ENCODE results near the gene OST4.

DNA sequence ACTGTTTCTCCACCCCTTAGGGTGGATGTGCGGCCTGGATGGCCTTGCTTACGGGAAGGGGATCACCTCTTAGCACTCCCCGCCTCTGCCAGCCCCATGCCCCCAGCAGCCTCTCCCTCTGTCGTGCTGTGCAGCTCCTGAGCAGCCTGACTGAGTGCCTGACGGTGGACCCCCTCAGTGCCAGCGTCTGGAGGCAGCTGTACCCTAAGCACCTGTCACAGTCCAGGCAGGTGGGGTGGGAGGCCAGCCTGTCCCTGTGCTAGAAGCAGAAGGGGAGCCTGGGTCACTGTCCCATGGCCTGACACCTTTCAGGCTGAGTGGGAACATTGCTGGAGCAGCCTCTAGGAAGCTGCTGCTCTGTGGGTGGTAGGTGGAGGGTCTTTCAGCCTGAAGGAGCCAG is 33.4 kb downstream of the OST4 start:
- TF ChIP-seq, protein P1, sequence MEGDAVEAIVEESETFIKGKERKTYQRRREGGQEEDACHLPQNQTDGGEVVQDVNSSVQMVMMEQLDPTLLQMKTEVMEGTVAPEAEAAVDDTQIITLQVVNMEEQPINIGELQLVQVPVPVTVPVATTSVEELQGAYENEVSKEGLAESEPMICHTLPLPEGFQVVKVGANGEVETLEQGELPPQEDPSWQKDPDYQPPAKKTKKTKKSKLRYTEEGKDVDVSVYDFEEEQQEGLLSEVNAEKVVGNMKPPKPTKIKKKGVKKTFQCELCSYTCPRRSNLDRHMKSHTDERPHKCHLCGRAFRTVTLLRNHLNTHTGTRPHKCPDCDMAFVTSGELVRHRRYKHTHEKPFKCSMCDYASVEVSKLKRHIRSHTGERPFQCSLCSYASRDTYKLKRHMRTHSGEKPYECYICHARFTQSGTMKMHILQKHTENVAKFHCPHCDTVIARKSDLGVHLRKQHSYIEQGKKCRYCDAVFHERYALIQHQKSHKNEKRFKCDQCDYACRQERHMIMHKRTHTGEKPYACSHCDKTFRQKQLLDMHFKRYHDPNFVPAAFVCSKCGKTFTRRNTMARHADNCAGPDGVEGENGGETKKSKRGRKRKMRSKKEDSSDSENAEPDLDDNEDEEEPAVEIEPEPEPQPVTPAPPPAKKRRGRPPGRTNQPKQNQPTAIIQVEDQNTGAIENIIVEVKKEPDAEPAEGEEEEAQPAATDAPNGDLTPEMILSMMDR (IDR thresholded peaks at IDR 0.05; ENCODE audit: low read depth, low read length) = no peak
- no peak for TF ChIP-seq EZH2phosphoT487 (IDR thresholded peaks at IDR 0.05; ENCODE audit: low read depth)
